Astrocyte of the cerebellum (primary cell): ENCODE measurements around the gene GNAT2.
A peak's percentile ranks its signal among the peaks of the same experiment; 100 is the strongest.

Experiments used
- DNase-seq: peaks from one replicate; pipeline ENCODE4 v3.0.0-alpha.2; 2011; ENCODE audit warnings: low read depth
- H3K4me3 ChIP-seq: 2 replicates; pipeline ENCODE4 v1.5.1; 2011; ENCODE audit warnings: mild to moderate bottlenecking, low read depth, low read length, moderate library complexity
- CTCF ChIP-seq: IDR thresholded peaks from 2 replicates; pipeline ENCODE4 v1.5.1; 2012; ENCODE audit warnings: low read length, low read depth, moderate library complexity, mild to moderate bottlenecking; ENCODE audit errors: missing control alignments
- in situ Hi-C: cut with HindIII; loops from 2 replicates; pipeline ENCODE4 v1.10.0; 2017; ENCODE audit warnings: low sequenced_read_pairs

Gene GNAT2

GRCh38 chr1:109620401-109620791, 980 bp upstream of the GNAT2 start:
- in situ Hi-C loops = no loop called here
- TF ChIP-seq CTCF = no peak
- no peak for DNase-seq
- H3K4me3 ChIP-seq = peak overlapping the region; percentile 91

GRCh38 chr1:109618661-109619575, 498 bp downstream of the GNAT2 start:
- H3K4me3 ChIP-seq = peak overlapping the region; percentile 91
- in situ Hi-C loops = no loop called here
- no peak for DNase-seq
- no peak for TF ChIP-seq CTCF

- H3K4me3 ChIP-seq = no peak overlapping the region
- TF ChIP-seq CTCF = no peak
- in situ Hi-C loops = no loop called here
- DNase-seq = peak; percentile 72
Observed at GRCh38 chr1:109617291-109617801, 2.1 kb downstream of the GNAT2 start.

- in situ Hi-C loops = no loop called here
- no peak overlapping the region for H3K4me3 ChIP-seq
- no peak for DNase-seq
- no peak for TF ChIP-seq CTCF
Observed at GRCh38 chr1:109616391-109616790, 3.0 kb downstream of the GNAT2 start.

GRCh38 chr1:109615879-109616278, 3.5 kb downstream of the GNAT2 start:
- no peak for TF ChIP-seq CTCF
- no peak for DNase-seq
- in situ Hi-C loops = no loop called here
- H3K4me3 ChIP-seq = no peak overlapping the region

- TF ChIP-seq CTCF = no peak
- no peak overlapping the region for H3K4me3 ChIP-seq
- in situ Hi-C loops = no loop called here
- no peak for DNase-seq
Observed at GRCh38 chr1:109613361-109614147, 5.9 kb downstream of the GNAT2 start.
